Measurements from ENCODE around the gene ATP2C2.

Gene ATP2C2

GRCh38 chr16:84444476-84444875 is 76.1 kb downstream of the ATP2C2 start:
- no peaks in the 10 kb centered on the region for H3K9me3 ChIP-seq (ENCODE audit: control insufficient read depth, insufficient read depth, low read depth, low read length)
- CTCF ChIA-PET = interaction anchor here (0.6 kb wide), 1 partner anchor 295 kb away, joined by 4 read pairs; no protein-coding TSS in a partner anchor
- H3K36me3 ChIP-seq (ENCODE audit: control insufficient read depth in 2 of 2, insufficient read depth in 1 of 2, low read length in 2 of 2) = no peaks in the 10 kb centered on the region
- no peak overlapping the region for H3K27ac ChIP-seq (ENCODE audit: extremely low read depth, low read depth, low read length)
- no peak overlapping the region for H3K4me3 ChIP-seq (ENCODE audit: low read depth, low read length)
- POLR2A ChIA-PET = no interaction called here
- no peaks in the 10 kb centered on the region for H3K4me1 ChIP-seq (ENCODE audit: control insufficient read depth, insufficient read depth, low read length)
- TF ChIP-seq YY2 (tag by site-specific recombination; IDR thresholded peaks at IDR 0.05) = no peak
- TF ChIP-seq ZNF558 (tag by site-specific recombination; IDR thresholded peaks at IDR 0.05) = no peak
- no peak for TF ChIP-seq ZSCAN30 (tag by site-specific recombination; IDR thresholded peaks at IDR 0.05)
- no peak for TF ChIP-seq ZNF10 (tag by site-specific recombination; IDR thresholded peaks at IDR 0.05)
- no peak for TF ChIP-seq ZNF416 (tag by site-specific recombination; IDR thresholded peaks at IDR 0.05)
- no peak for TF ChIP-seq ZNF391 (tag by site-specific recombination; IDR thresholded peaks at IDR 0.05; ENCODE audit: borderline replicate concordance, low read depth)
- TF ChIP-seq ZBTB48 (tag by site-specific recombination; IDR thresholded peaks at IDR 0.05) = no peak
- TF ChIP-seq FEZF1 (tag by site-specific recombination; IDR thresholded peaks at IDR 0.05) = no peak
- TF ChIP-seq ZNF155 (tag by site-specific recombination; IDR thresholded peaks at IDR 0.05) = no peak
- no peak for TF ChIP-seq ZNF670 (tag by site-specific recombination; IDR thresholded peaks at IDR 0.05; ENCODE audit: low read depth)
- no peak for TF ChIP-seq ZNF624 (tag by site-specific recombination; IDR thresholded peaks at IDR 0.05)
- TF ChIP-seq SP2 (tag by site-specific recombination; IDR thresholded peaks at IDR 0.05) = no peak
- TF ChIP-seq WT1 (tag by site-specific recombination; IDR thresholded peaks at IDR 0.05) = no peak
- TF ChIP-seq KLF9 (tag by site-specific recombination; IDR thresholded peaks at IDR 0.05; ENCODE audit: low read depth) = no peak
- TF ChIP-seq INSM2 (tag by site-specific recombination; IDR thresholded peaks at IDR 0.05) = no peak
- TF ChIP-seq ZNF335 (tag by site-specific recombination; conservative IDR thresholded peaks at IDR 0.05) = no peak
- TF ChIP-seq PRDM1 (tag by site-specific recombination; IDR thresholded peaks at IDR 0.05) = no peak
- no peak for TF ChIP-seq KLF17 (tag by site-specific recombination; IDR thresholded peaks at IDR 0.05)
- TF ChIP-seq ZNF830 (tag by site-specific recombination; IDR thresholded peaks at IDR 0.05; ENCODE audit: low read depth) = no peak

GRCh38 chr16:84446084-84446483 is 77.7 kb downstream of the ATP2C2 start:
- POLR2A ChIA-PET = no interaction called here
- no peaks in the 10 kb centered on the region for H3K36me3 ChIP-seq (ENCODE audit: control insufficient read depth in 2 of 2, insufficient read depth in 1 of 2, low read length in 2 of 2)
- H3K9me3 ChIP-seq (ENCODE audit: control insufficient read depth, insufficient read depth, low read depth, low read length) = no peaks in the 10 kb centered on the region
- H3K27ac ChIP-seq (ENCODE audit: extremely low read depth, low read depth, low read length) = no peak overlapping the region
- CTCF ChIA-PET = no interaction called here
- TF ChIP-seq PRDM6 (tag by site-specific recombination; IDR thresholded peaks at IDR 0.05) (no peak), ZNF610 (tag by site-specific recombination; IDR thresholded peaks at IDR 0.05; ENCODE audit: borderline replicate concordance) (no peak), ZNF391 (tag by site-specific recombination; IDR thresholded peaks at IDR 0.05; ENCODE audit: borderline replicate concordance, low read depth) (no peak), ZNF677 (tag by site-specific recombination; IDR thresholded peaks at IDR 0.05) (no peak), ZSCAN23 (tag by site-specific recombination; IDR thresholded peaks at IDR 0.05) (no peak), ZNF529 (tag by site-specific recombination; IDR thresholded peaks at IDR 0.05; ENCODE audit: insufficient replicate concordance) (no peak), OVOL3 (tag by site-specific recombination; IDR thresholded peaks at IDR 0.05) (no peak), SP2 (tag by site-specific recombination; IDR thresholded peaks at IDR 0.05) (no peak), GLIS2 (tag by site-specific recombination; IDR thresholded peaks at IDR 0.05) (no peak), ZNF670 (tag by site-specific recombination; IDR thresholded peaks at IDR 0.05; ENCODE audit: low read depth) (no peak), KLF8 (tag by site-specific recombination; IDR thresholded peaks at IDR 0.05) (no peak), ZNF211 (tag by site-specific recombination; IDR thresholded peaks at IDR 0.05; ENCODE audit: low read depth) (no peak), GLI4 (tag by site-specific recombination; IDR thresholded peaks at IDR 0.05) (no peak), ZSCAN4 (tag by site-specific recombination; IDR thresholded peaks at IDR 0.05) (no peak), ZNF416 (tag by site-specific recombination; IDR thresholded peaks at IDR 0.05) (no peak)
- H3K4me3 ChIP-seq (ENCODE audit: low read depth, low read length) = no peak overlapping the region
- H3K4me1 ChIP-seq (ENCODE audit: control insufficient read depth, insufficient read depth, low read length) = no peaks in the 10 kb centered on the region

Data from HEK293 (cell line).